Spleen (tissue), 13 donors: ENCODE results near the gene CNGA2. TPM values are rescaled to one million over a fixed set of nuclear protein-coding genes. Genes with fewer than 3 reads are reported as not detected.

Source experiments
- DNase-seq: peaks from one replicate; pipeline ENCODE4 v3.0.0-alpha.2; 2020
- H3K27ac ChIP-seq, 8 donors: fragments of 200-600 bp; sonication (generic) in 7 of 8; 1 replicate in 4 of 8; 2 replicates in 4 of 8; pipeline versions ENCODE4 v1.5.0 to v1.8.0; 2016 to 2021; ENCODE audit warnings: inconsistent platforms in 4 of 8, mild to moderate bottlenecking in 4 of 8, moderate library complexity in 1 of 8
- H3K27me3 ChIP-seq, 7 donors: fragments of 200-600 bp; sonication (generic) in 6 of 7; replicated peaks in 1 of 7; 1 replicate in 4 of 7; 2 replicates in 3 of 7; pipeline versions ENCODE4 v1.5.0 to v1.8.0; 2016 to 2021; ENCODE audit warnings: inconsistent platforms in 3 of 7, mild to moderate bottlenecking in 1 of 7
- H3K36me3 ChIP-seq, 6 donors: fragments of 200-600 bp; sonication (generic) in 5 of 6; 1 replicate in 4 of 6; 2 replicates in 2 of 6; pipeline versions ENCODE4 v1.5.0 to v1.8.0; 2016 to 2021; ENCODE audit warnings: inconsistent platforms in 2 of 6
- H3K4me1 ChIP-seq, 6 donors: fragments of 200-600 bp; sonication (generic) in 5 of 6; 1 replicate in 3 of 6; 2 replicates in 3 of 6; pipeline versions ENCODE4 v1.5.0 to v1.8.0; 2016 to 2021; ENCODE audit warnings: inconsistent platforms in 3 of 6
- H3K4me3 ChIP-seq, 8 donors: fragments of 200-600 bp; sonication (generic) in 7 of 8; 1 replicate in 4 of 8; 2 replicates in 4 of 8; pipeline versions ENCODE4 v1.5.0 to v1.8.0; 2016 to 2021; ENCODE audit warnings: inconsistent platforms in 4 of 8, mild to moderate bottlenecking in 4 of 8, moderate library complexity in 2 of 8
- H3K9me3 ChIP-seq, 8 donors: fragments of 200-600 bp; sonication (generic) in 7 of 8; 1 replicate in 4 of 8; 2 replicates in 4 of 8; pipeline versions ENCODE4 v1.5.0 to v1.8.0; 2016 to 2021; ENCODE audit warnings: inconsistent platforms in 4 of 8
- CTCF ChIP-seq, 11 experiments: fragments of 200-600 bp in 7 of 11; fragments of 450-650 bp in 4 of 11; sonication (generic) in 4 of 11; IDR thresholded peaks in 8 of 11; conservative IDR thresholded peaks in 3 of 11; 1 replicate in 7 of 11; 2 replicates in 4 of 11; pipeline versions ENCODE4 v1.4.0 to v1.8.0; 2016 to 2021; ENCODE audit warnings: antibody characterized with exemption in 11 of 11, inconsistent platforms in 4 of 11, mild to moderate bottlenecking in 1 of 11
- POLR2A ChIP-seq, 3 donors: fragments of 450-650 bp; IDR thresholded peaks; one replicate each; pipeline ENCODE4 v1.5.1; 2017; ENCODE audit warnings: antibody characterized with exemption in 3 of 3, mild to moderate bottlenecking in 1 of 3
- POLR2AphosphoS5 ChIP-seq, 3 donors: sonication (generic); formaldehyde crosslinking; IDR thresholded peaks; one replicate each; pipeline ENCODE4 v1.5.1; 2017; ENCODE audit warnings: antibody characterized with exemption in 3 of 3
- WGBS, 5 donors: extraction: QIAGEN DNeasy Blood & Tissue Kit in 3 of 5; methylation state at CpG; one replicate each; pipeline versions ENCODE4 v1.1.5 to v1.1.7; 2013 to 2018; 5-methylcytosine and 5-hydroxymethylcytosine counted together
- intact Hi-C: fragments of 100-400 bp; cut with DNase I; formaldehyde crosslinking; loops from one replicate; pipeline ENCODE4 v1.15.0; 2023; ENCODE audit warnings: low total_unique reads
- long read RNA-seq, 2 donors: transcript quantifications; one replicate each; lab custom pipeline, GENCODE V29; 2026
- polyA plus RNA-seq, 3 donors: library from polyadenylated mRNA; stranded (reverse); fragments of 200-250 nt; gene quantifications; one replicate each; pipeline ENCODE4 v1.2.1, GENCODE V29; 2013
- total RNA-seq, 7 donors: library from RNA; depleted of rRNA in 3 of 7; stranded (reverse); fragments of >200 nt in 3 of 7; fragmentation: NEBNext Ultra II Directional in 4 of 7; extraction: Animal tissue kit (Norgen Biotek cat#: 25700) in 4 of 7; gene quantifications; one replicate each; pipeline versions ENCODE4 v1.1.0 to v1.2.1, GENCODE V29; 2016 to 2021
- donor health status: healthy with polysubstance abuse.
- donor health status: DM: no; HTN: no; CAD: no; lungs with moderate emphysema.
- donor health status: DM: no; HTN: no; CAD: no.
- donor health status: Bipolar disorder and iron deficiency.
- donor health status: healthy.
- donor health status: DM: no; HTN: no; CAD: no.
- donor health status: DM: yes; HTN: yes; CAD: no.

The CNGA2 gene
- not detected for total RNA-seq
- not detected for polyA plus RNA-seq
- long read RNA-seq, donor 1, result 0 reads
- long read RNA-seq, donor 2, result 0 reads

- H3K27ac ChIP-seq, result no peak within 1 kb of the TSS
- H3K4me3 ChIP-seq, result no peak within 1 kb of the TSS
- 58 to 78% (median 73%) methylated on average over 4 of the region's 4 CpGs for WGBS, 5 donors
- H3K4me1 ChIP-seq, result no peaks in the 10 kb centered on the region
- no peaks in the 10 kb centered on the region for H3K36me3 ChIP-seq
- TF ChIP-seq POLR2AphosphoS5 (IDR thresholded peaks at IDR 0.05) (no peak), POLR2A (IDR thresholded peaks at IDR 0.05) (no peak), CTCF (IDR thresholded peaks at IDR 0.05 in 8 of 11, conservative IDR thresholded peaks at IDR 0.05 in 3 of 11) (no peak)
- intact Hi-C loops, result no loop called here
- H3K27me3 ChIP-seq, result peaks cover 0 to 9% (median 0%) of the 10 kb centered on the region in 7 donors
- DNase-seq, result no peak
- H3K9me3 ChIP-seq, result no peaks in the 10 kb centered on the region
Measured at GRCh38 chrX:151734446-151734845, at the start of gene CNGA2. Gene CNGA2 (plus strand): TSS chrX:151734746. CDS start chrX:151738484, 3,738 bp downstream.

DNA sequence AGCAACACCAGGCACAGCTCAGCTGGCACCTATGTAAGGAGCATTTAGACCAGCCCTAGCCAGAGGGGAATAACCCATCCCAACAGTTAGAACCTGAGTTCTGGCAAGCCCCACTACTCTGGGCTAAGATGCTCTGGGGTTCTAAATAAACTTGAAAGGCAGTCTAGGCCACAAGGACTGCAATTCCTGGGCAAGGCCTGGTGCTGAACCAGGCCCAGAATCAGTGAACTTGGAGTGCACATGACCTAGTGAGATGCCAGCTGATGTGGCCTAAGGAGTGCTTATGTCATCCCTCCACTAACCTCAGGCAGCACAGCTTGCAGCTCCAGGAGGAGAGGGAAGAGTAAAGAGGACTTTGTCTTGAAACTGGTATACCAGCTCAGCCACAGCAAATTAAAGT lies 46.9 kb upstream of the CNGA2 start:
- H3K4me1 ChIP-seq, result no peaks in the 10 kb centered on the region
- H3K27me3 ChIP-seq, result no peaks in the 10 kb centered on the region
- H3K36me3 ChIP-seq, result no peaks in the 10 kb centered on the region
- H3K9me3 ChIP-seq, result no peaks in the 10 kb centered on the region
- DNase-seq, result no peak
- H3K4me3 ChIP-seq, result no peak overlapping the region
- intact Hi-C loops, result no loop called here
- no peak overlapping the region for H3K27ac ChIP-seq
- no peak for TF ChIP-seq CTCF (IDR thresholded peaks at IDR 0.05 in 8 of 11, conservative IDR thresholded peaks at IDR 0.05 in 3 of 11)
- TF ChIP-seq POLR2A (IDR thresholded peaks at IDR 0.05), result no peak
- TF ChIP-seq POLR2AphosphoS5 (IDR thresholded peaks at IDR 0.05), result no peak

DNA sequence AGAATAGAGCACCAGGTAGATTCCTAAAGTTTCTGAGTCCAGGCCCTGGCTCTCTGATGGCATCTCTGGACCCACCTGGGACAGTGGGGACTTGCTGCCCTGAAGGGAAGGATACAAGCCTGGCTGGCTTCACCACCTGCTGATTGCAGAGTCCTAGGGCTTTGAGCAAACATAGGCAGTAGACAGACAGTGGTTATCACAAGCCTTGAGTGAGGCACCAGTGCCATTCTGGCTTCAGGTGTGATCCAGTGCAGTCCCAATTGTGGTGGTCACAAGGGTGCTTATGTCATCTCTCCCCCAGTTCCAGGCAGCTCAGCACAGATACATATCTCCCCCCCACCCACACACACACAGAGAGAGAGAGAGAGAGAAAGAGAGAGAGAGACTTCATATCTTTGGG lies 45.9 kb upstream of the CNGA2 start:
- no peaks in the 10 kb centered on the region for H3K36me3 ChIP-seq
- no peaks in the 10 kb centered on the region for H3K9me3 ChIP-seq
- intact Hi-C loops, result no loop called here
- no peaks in the 10 kb centered on the region for H3K4me1 ChIP-seq
- H3K4me3 ChIP-seq, result no peak overlapping the region
- H3K27ac ChIP-seq, result no peak overlapping the region
- H3K27me3 ChIP-seq, result no peaks in the 10 kb centered on the region
- DNase-seq, result no peak
- TF ChIP-seq CTCF (IDR thresholded peaks at IDR 0.05 in 8 of 11, conservative IDR thresholded peaks at IDR 0.05 in 3 of 11) (no peak), POLR2A (IDR thresholded peaks at IDR 0.05) (no peak), POLR2AphosphoS5 (IDR thresholded peaks at IDR 0.05) (no peak)

- intact Hi-C loops, result no loop called here
- peaks cover 0 to 20% (median 11%) of the 10 kb centered on the region in 7 donors for H3K27me3 ChIP-seq
Measured at GRCh38 chrX:151692825-151693224, 41.7 kb upstream of the CNGA2 start.

More at GRCh38 chrX:151692825-151693224, 41.7 kb upstream of the CNGA2 start:
- TF ChIP-seq POLR2AphosphoS5 (IDR thresholded peaks at IDR 0.05), result no peak
- TF ChIP-seq POLR2A (IDR thresholded peaks at IDR 0.05), result no peak
- no peak for TF ChIP-seq CTCF (IDR thresholded peaks at IDR 0.05 in 8 of 11, conservative IDR thresholded peaks at IDR 0.05 in 3 of 11)
- no peaks in the 10 kb centered on the region for H3K36me3 ChIP-seq
- no peaks in the 10 kb centered on the region for H3K4me1 ChIP-seq
- no peaks in the 10 kb centered on the region for H3K9me3 ChIP-seq
- no peak overlapping the region for H3K27ac ChIP-seq
- DNase-seq, result no peak
- WGBS, 5 donors, result 79 to 95% (median 86%) methylated on average over 4 to 6 of the region's 6 CpGs
- no peak overlapping the region for H3K4me3 ChIP-seq
